GM18499 (cell line): ENCODE measurements around the gene CACNG4.

ENCODE experiments used
- ATAC-seq: cut with Tn5 transposase; IDR thresholded peaks from one replicate; pipeline ENCODE4 v1.9.1; 2021; ENCODE audit warnings: moderate number of reproducible peaks; ENCODE audit not compliant: insufficient read depth, unreplicated experiment

The CACNG4 gene

GRCh38 chr17:66980896-66981295 lies 16.4 kb downstream of the CACNG4 start:
- ATAC-seq, result no peak

- ATAC-seq, result no peak
Observed at GRCh38 chr17:66981983-66982508, 17.5 kb downstream of the CACNG4 start.

GRCh38 chr17:66983414-66984021 lies 19.0 kb downstream of the CACNG4 start:
- ATAC-seq, result no peak

- no peak for ATAC-seq
Observed at GRCh38 chr17:66984730-66985129, 20.2 kb downstream of the CACNG4 start.

- no peak for ATAC-seq
Observed at GRCh38 chr17:66985338-66986237, 21.1 kb downstream of the CACNG4 start.

- no peak for ATAC-seq
Observed at GRCh38 chr17:66986659-66987058, 22.2 kb downstream of the CACNG4 start.

- no peak for ATAC-seq
Observed at GRCh38 chr17:66987059-66987616, 22.6 kb downstream of the CACNG4 start.

- no peak for ATAC-seq
Observed at GRCh38 chr17:66988069-66988798, 23.7 kb downstream of the CACNG4 start.

- no peak for ATAC-seq
Observed at GRCh38 chr17:66989076-66989475, 24.6 kb downstream of the CACNG4 start.

- ATAC-seq, result no peak
Observed at GRCh38 chr17:66989579-66989978, 25.1 kb downstream of the CACNG4 start.

GRCh38 chr17:66990047-66990446 lies 25.5 kb downstream of the CACNG4 start:
- no peak for ATAC-seq

- ATAC-seq, result no peak
Observed at GRCh38 chr17:66992911-66993442, 28.5 kb downstream of the CACNG4 start.

- ATAC-seq, result no peak
Observed at GRCh38 chr17:66994361-66994760, 29.9 kb downstream of the CACNG4 start.

GRCh38 chr17:66994930-66995535 lies 30.5 kb downstream of the CACNG4 start:
- no peak for ATAC-seq

GRCh38 chr17:66995944-66996343 lies 31.4 kb downstream of the CACNG4 start:
- ATAC-seq, result no peak

GRCh38 chr17:66996926-66997325 lies 32.4 kb downstream of the CACNG4 start:
- no peak for ATAC-seq

- no peak for ATAC-seq
Observed at GRCh38 chr17:67003231-67003630, 38.7 kb downstream of the CACNG4 start.

- no peak for ATAC-seq
Observed at GRCh38 chr17:67004181-67004580, 39.7 kb downstream of the CACNG4 start.

- ATAC-seq, result no peak
Observed at GRCh38 chr17:67007266-67007665, 42.8 kb downstream of the CACNG4 start.

GRCh38 chr17:67008101-67008500 lies 43.6 kb downstream of the CACNG4 start:
- ATAC-seq, result no peak
